ENCODE results near the gene OR5V1. TPM values are rescaled to one million over a fixed set of nuclear protein-coding genes. Genes with fewer than 3 reads are reported as not detected.

OR5V1 gene
- total RNA-seq = not detected in 2 replicates

GRCh38 chr6:29368765-29369164, at the start of gene OR5V1:
TSS of gene OR5V1 (minus strand) at chr6:29368865. CDS start at chr6:29356195, 12,670 bp downstream.
- Histone ChIP-seq H3K4me3 (ENCODE audit: insufficient read depth, low read length) (no peak within 1 kb of the TSS), H3K9me3 (ENCODE audit: low read depth, low read length) (no peaks in the 10 kb centered on the region), H3K4me2 (ENCODE audit: insufficient read depth, low read length) (no peak within 1 kb of the TSS), H4K20me1 (ENCODE audit: insufficient read depth, low read length) (no peaks in the 10 kb centered on the region), H3K27me3 (ENCODE audit: insufficient read depth, low read length) (no peaks in the 10 kb centered on the region), H3K4me1 (ENCODE audit: insufficient read depth, low read length) (no peaks in the 10 kb centered on the region), H3K79me2 (ENCODE audit: insufficient read depth, low read length) (no peaks in the 10 kb centered on the region), H2AFZ (ENCODE audit: low read length) (no peak within 1 kb of the TSS), H3K27ac (ENCODE audit: low read depth, low read length) (no peak within 1 kb of the TSS), H3K36me3 (ENCODE audit: insufficient read depth, low read length) (no peaks in the 10 kb centered on the region)
- TF ChIP-seq CTCF (IDR thresholded peaks at IDR 0.05; ENCODE audit: extremely low read depth, low read depth, low read length) = no peak
- no peak for DNase-seq (ENCODE audit: insufficient read length, low spot score, missing footprints)

- DNase-seq (ENCODE audit: insufficient read length, low spot score, missing footprints) = no peak
- H3K9me3 ChIP-seq (ENCODE audit: low read depth, low read length) = no peaks in the 10 kb centered on the region
- no peak for TF ChIP-seq CTCF (IDR thresholded peaks at IDR 0.05; ENCODE audit: extremely low read depth, low read depth, low read length)
- no peaks in the 10 kb centered on the region for H3K79me2 ChIP-seq (ENCODE audit: insufficient read depth, low read length)
- no peak within 1 kb of the TSS for H3K4me3 ChIP-seq (ENCODE audit: insufficient read depth, low read length)
- H3K4me2 ChIP-seq (ENCODE audit: insufficient read depth, low read length) = no peak within 1 kb of the TSS
- no peak within 1 kb of the TSS for H2AFZ ChIP-seq (ENCODE audit: low read length)
- H4K20me1 ChIP-seq (ENCODE audit: insufficient read depth, low read length) = no peaks in the 10 kb centered on the region
- H3K27ac ChIP-seq (ENCODE audit: low read depth, low read length) = no peak within 1 kb of the TSS
- H3K27me3 ChIP-seq (ENCODE audit: insufficient read depth, low read length) = no peaks in the 10 kb centered on the region
- no peaks in the 10 kb centered on the region for H3K36me3 ChIP-seq (ENCODE audit: insufficient read depth, low read length)
- H3K4me1 ChIP-seq (ENCODE audit: insufficient read depth, low read length) = no peaks in the 10 kb centered on the region
These were observed 45.9 kb upstream of the OR5V1 start, which contains the start of gene OR12D1 for GRCh38 chr6:29414588-29414987. TSS of gene OR12D1 (plus strand) at chr6:29414928.

- H3K9me3 ChIP-seq (ENCODE audit: low read depth, low read length) = no peaks in the 10 kb centered on the region
- H3K79me2 ChIP-seq (ENCODE audit: insufficient read depth, low read length) = no peaks in the 10 kb centered on the region
- H3K27ac ChIP-seq (ENCODE audit: low read depth, low read length) = no peak overlapping the region
- DNase-seq (ENCODE audit: insufficient read length, low spot score, missing footprints) = no peak
- H3K27me3 ChIP-seq (ENCODE audit: insufficient read depth, low read length) = no peaks in the 10 kb centered on the region
- H3K4me3 ChIP-seq (ENCODE audit: insufficient read depth, low read length) = no peak overlapping the region
- H3K4me1 ChIP-seq (ENCODE audit: insufficient read depth, low read length) = no peaks in the 10 kb centered on the region
- no peaks in the 10 kb centered on the region for H3K36me3 ChIP-seq (ENCODE audit: insufficient read depth, low read length)
- TF ChIP-seq CTCF (IDR thresholded peaks at IDR 0.05; ENCODE audit: extremely low read depth, low read depth, low read length) = no peak
- H3K4me2 ChIP-seq (ENCODE audit: insufficient read depth, low read length) = no peak overlapping the region
- H2AFZ ChIP-seq (ENCODE audit: low read length) = no peak overlapping the region
- no peaks in the 10 kb centered on the region for H4K20me1 ChIP-seq (ENCODE audit: insufficient read depth, low read length)
These were observed 35.1 kb upstream of the OR5V1 start for GRCh38 chr6:29403801-29404200.

GRCh38 chr6:29399525-29399924, 30.9 kb upstream of the OR5V1 start:
- Histone ChIP-seq H3K79me2 (ENCODE audit: insufficient read depth, low read length) (no peaks in the 10 kb centered on the region), H3K9me3 (ENCODE audit: low read depth, low read length) (no peaks in the 10 kb centered on the region), H3K27ac (ENCODE audit: low read depth, low read length) (no peak overlapping the region), H3K36me3 (ENCODE audit: insufficient read depth, low read length) (no peaks in the 10 kb centered on the region), H3K4me3 (ENCODE audit: insufficient read depth, low read length) (no peak overlapping the region), H2AFZ (ENCODE audit: low read length) (no peak overlapping the region), H3K4me1 (ENCODE audit: insufficient read depth, low read length) (no peaks in the 10 kb centered on the region), H3K4me2 (ENCODE audit: insufficient read depth, low read length) (no peak overlapping the region), H4K20me1 (ENCODE audit: insufficient read depth, low read length) (no peaks in the 10 kb centered on the region), H3K27me3 (ENCODE audit: insufficient read depth, low read length) (no peaks in the 10 kb centered on the region)
- TF ChIP-seq CTCF (IDR thresholded peaks at IDR 0.05; ENCODE audit: extremely low read depth, low read depth, low read length) = no peak
- no peak for DNase-seq (ENCODE audit: insufficient read length, low spot score, missing footprints)

Data from osteoblast (primary cell).